Muscle of leg (tissue), 11 donors: ENCODE data around the gene PTPN1. TPM values are rescaled to one million over a fixed set of nuclear protein-coding genes. Genes with fewer than 3 reads are reported as not detected.
"Not testable (repeated sequence)": the region's sequence is repeated elsewhere in the genome, so short reads cannot be mapped to it uniquely, and the experiment has no call there.

Experiments
- DNase-seq: peaks from one replicate; pipeline ENCODE4 v3.0.0; 2013
- H3K27ac ChIP-seq: one replicate; pipeline ENCODE4 v1.5.1; 2013; ENCODE audit warnings: mild to moderate bottlenecking, low read length, control low read depth
- H3K27me3 ChIP-seq: one replicate; pipeline ENCODE4 v1.6.1; 2013; ENCODE audit warnings: low read length; ENCODE audit not compliant: control insufficient read depth, insufficient read depth
- H3K36me3 ChIP-seq: one replicate; pipeline ENCODE4 v1.6.1; 2013; ENCODE audit warnings: low read length; ENCODE audit not compliant: control insufficient read depth, insufficient read depth
- H3K4me1 ChIP-seq: one replicate; pipeline ENCODE4 v1.6.1; 2013; ENCODE audit warnings: low read length; ENCODE audit not compliant: control insufficient read depth, insufficient read depth
- H3K4me3 ChIP-seq: one replicate; pipeline ENCODE4 v1.5.1; 2013; ENCODE audit warnings: low read length, control low read depth
- H3K9me3 ChIP-seq: replicated peaks from 2 replicates; pipeline ENCODE4 v1.6.1; 2013; ENCODE audit warnings: low read depth, low read length; ENCODE audit not compliant: control insufficient read depth
- WGBS: methylation state at CpG from one replicate; pipeline ENCODE4 v1.1.5; 2013; ENCODE audit warnings: missing lambda C conversion rate; ENCODE audit not compliant: insufficient coverage; 5-methylcytosine and 5-hydroxymethylcytosine counted together
- polyA plus RNA-seq, 8 donors: library from polyadenylated mRNA; unstranded; fragments of 120-200 nt; gene quantifications; one replicate each; pipeline versions ENCODE4 v1.2.1 to v1.2.3, GENCODE V29; 2013; ENCODE audit warnings: inconsistent platforms in 1 of 8, low replicate concordance in 1 of 8; ENCODE audit not compliant: insufficient read length in 8 of 8, insufficient read depth in 1 of 8
- total RNA-seq: library from RNA; stranded (reverse); fragments of 120-200 nt; gene quantifications from one replicate; pipeline ENCODE4 v1.2.4, GENCODE V29; 2013

Gene PTPN1
- total and polyA plus RNA-seq, 9 donors, result 12.5 to 22.5 (median 18.4) TPM

DNA sequence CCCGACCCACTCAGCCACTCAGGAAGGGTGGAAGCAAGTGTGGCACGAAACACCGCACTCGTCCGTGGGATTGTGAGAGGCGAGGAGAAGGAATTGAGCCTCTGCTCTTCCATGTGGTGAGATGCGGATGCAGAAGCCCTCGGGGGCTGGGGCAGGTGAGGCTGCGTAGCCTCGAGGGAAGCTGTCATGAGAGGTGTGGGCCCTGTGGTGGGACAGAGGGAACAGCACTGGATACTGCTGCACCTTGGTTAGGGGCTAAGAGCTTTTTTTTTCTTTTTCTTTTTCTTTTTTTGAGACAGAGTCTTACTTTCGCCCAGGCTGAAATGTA, 86.5 kb downstream of the PTPN1 start:
- WGBS, result 80% methylated on average over 10 of the region's 11 CpGs
- DNase-seq, result no peak
- Histone ChIP-seq H3K27me3 (peaks cover 9% of the 10 kb centered on the region), H3K4me3 (no peak overlapping the region), H3K36me3 (no peaks in the 10 kb centered on the region), H3K4me1 (peaks cover 34% of the 10 kb centered on the region), H3K9me3 (no peaks in the 10 kb centered on the region), H3K27ac (no peak overlapping the region)

DNA sequence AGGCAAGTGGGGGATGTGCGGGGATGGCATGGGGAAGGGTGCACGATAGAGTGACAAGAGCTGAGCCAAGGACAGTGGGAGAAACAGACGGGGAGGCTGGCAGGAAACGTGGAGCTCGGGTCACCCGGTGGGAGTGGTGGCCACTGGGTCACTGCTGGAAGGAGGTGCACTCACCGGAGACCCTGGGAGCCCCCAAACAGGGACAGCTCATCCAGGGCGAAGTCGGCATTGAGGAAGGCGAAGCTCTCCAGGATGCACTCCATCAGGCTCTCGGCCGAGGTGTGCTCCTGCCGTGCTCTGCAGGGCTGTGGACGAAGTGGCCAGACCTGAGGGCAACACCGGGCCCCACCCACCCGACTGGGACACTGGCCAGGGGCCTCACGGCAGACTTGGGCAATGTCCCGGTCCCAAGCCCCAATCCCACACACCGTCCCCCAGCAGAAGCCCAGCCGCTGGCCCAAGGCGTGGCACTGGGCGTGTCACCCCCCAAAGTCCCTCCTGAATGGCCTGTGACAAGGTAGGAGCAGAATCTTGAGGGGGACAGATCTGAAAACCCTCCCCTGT, 87.3 kb downstream of the PTPN1 start:
- Histone ChIP-seq H3K9me3 (no peaks in the 10 kb centered on the region), H3K4me3 (no peak overlapping the region), H3K36me3 (no peaks in the 10 kb centered on the region), H3K4me1 (peaks cover 30% of the 10 kb centered on the region), H3K27me3 (peaks cover 9% of the 10 kb centered on the region), H3K27ac (no peak overlapping the region)
- WGBS, result 79% methylated on average over 17 of the region's 22 CpGs
- DNase-seq, result no peak

DNA sequence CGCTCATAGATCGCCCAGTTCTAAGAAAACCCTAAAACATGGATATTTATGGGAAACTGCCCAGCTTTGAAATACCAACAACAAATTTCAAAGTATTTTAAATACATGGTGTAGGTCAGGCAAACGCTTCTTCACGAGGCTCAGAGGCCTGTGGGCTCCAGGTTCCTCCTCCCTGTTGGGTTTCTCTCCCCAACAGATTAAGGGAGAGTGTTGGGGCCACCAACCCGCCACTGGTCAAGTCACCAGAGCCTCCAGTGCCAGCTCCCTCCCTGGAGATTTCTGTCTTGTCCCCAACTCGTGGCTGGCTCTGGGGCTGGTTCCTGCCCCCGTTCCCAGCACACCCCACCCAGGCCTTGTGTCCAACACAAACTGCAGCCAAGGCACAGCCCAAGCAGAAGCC, 87.9 kb downstream of the PTPN1 start:
- Histone ChIP-seq H3K27ac (no peak overlapping the region), H3K4me1 (peaks cover 27% of the 10 kb centered on the region), H3K36me3 (no peaks in the 10 kb centered on the region), H3K4me3 (no peak overlapping the region), H3K9me3 (no peaks in the 10 kb centered on the region), H3K27me3 (peaks cover 9% of the 10 kb centered on the region)
- DNase-seq, result no peak
- 56% methylated on average over 5 of the region's 7 CpGs for WGBS

GRCh38 chr20:50598768-50599167, 88.6 kb downstream of the PTPN1 start:
- H3K4me3 ChIP-seq, DNase-seq, H3K27me3 ChIP-seq, H3K36me3 ChIP-seq, H3K9me3 ChIP-seq, H3K27ac ChIP-seq: not testable (repeated sequence)
- H3K4me1 ChIP-seq, result peaks cover 24% of the 10 kb centered on the region
- WGBS, result 100% methylated on average over 1 of the region's 5 CpGs

GRCh38 chr20:50600281-50600895, 90.2 kb downstream of the PTPN1 start:
- Histone ChIP-seq H3K27me3 (peaks cover 8% of the 10 kb centered on the region), H3K36me3 (no peaks in the 10 kb centered on the region), H3K27ac (no peak overlapping the region), H3K4me1 (peaks cover 12% of the 10 kb centered on the region), H3K4me3 (no peak overlapping the region), H3K9me3 (no peaks in the 10 kb centered on the region)
- no peak for DNase-seq
- 81% methylated on average over 7 of the region's 12 CpGs for WGBS

DNA sequence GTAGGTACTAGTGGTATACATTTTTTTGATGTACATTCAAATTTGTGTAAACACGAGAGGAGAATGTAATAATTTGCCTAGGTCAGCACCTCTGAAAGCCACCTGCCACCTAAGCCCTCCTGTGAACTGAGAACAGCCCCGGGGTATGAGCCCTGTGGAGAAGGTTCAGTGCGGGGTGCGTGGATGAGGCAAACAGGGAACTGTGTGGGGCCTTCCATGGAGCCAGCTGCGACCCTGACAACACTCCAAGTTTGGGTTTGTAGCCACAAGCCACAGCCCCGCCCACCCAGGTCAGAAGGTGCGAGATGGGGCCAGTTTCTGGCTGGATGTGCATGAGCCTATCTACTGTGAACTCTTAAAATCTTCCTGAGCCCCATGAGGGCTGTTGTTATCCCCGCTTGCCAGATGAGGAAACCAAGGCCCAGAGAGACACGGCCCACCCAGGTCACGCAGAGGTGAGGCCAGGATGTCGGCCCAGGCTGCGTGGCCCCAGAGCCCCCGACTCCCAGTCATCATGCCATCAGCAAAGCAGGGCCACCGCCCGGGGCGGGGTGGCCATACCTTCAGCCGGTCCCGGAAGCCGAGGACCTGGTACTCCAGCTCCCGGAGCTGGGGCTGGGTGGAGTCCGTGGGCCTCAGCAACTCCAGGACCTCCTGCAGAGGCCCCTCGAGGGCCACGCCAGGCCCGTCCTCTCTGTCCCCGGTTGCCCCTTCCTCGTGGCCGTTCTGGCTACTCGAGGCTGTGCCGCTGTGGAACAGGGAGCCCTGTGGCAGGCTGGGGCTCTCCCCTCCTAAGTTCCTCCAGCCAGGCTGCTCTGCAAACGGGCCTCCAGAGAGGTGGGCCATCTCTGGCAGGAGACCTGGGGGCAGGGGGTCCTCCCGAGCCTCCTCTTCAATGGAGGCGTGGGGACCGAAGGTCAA, 91.6 kb downstream of the PTPN1 start:
- Histone ChIP-seq H3K4me1 (no peaks in the 10 kb centered on the region), H3K27ac (no peak overlapping the region), H3K27me3 (no peaks in the 10 kb centered on the region), H3K9me3 (no peaks in the 10 kb centered on the region), H3K36me3 (no peaks in the 10 kb centered on the region), H3K4me3 (no peak overlapping the region)
- 87% methylated on average over 28 of the region's 33 CpGs for WGBS
- DNase-seq, result no peak

GRCh38 chr20:50602432-50603088, 92.4 kb downstream of the PTPN1 start:
- no peaks in the 10 kb centered on the region for H3K27me3 ChIP-seq
- no peaks in the 10 kb centered on the region for H3K4me1 ChIP-seq
- H3K4me3 ChIP-seq, result no peak overlapping the region
- H3K9me3 ChIP-seq, result no peaks in the 10 kb centered on the region
- no peaks in the 10 kb centered on the region for H3K36me3 ChIP-seq
- no peak for DNase-seq
- WGBS, result 93% methylated on average over 14 of the region's 15 CpGs
- no peak overlapping the region for H3K27ac ChIP-seq

DNA sequence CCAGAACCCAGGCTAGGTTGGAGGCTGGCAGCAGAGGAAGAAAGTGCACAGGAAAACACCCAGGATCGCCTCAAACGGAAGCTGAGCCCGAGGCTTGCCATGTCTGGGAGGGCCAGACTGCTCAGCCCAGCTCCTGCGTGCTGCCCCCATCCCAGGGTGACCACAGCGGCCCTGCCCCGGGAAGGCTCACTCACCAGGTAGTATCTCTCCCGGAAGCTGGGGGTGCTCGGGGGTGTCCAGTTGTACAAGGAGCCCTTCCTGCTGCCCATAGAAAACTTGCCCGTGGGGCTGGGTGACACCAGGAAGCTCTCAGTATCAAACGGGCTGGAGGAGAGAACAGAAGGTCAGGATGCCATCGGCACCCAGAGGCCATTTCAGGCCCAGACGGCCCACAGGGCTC, 94.3 kb downstream of the PTPN1 start:
- H3K27ac ChIP-seq, result no peak overlapping the region
- H3K27me3 ChIP-seq, result no peaks in the 10 kb centered on the region
- DNase-seq, result no peak
- H3K4me3 ChIP-seq, result no peak overlapping the region
- H3K9me3 ChIP-seq, result no peaks in the 10 kb centered on the region
- WGBS, result 91% methylated on average over 9 of the region's 12 CpGs
- no peaks in the 10 kb centered on the region for H3K36me3 ChIP-seq
- no peaks in the 10 kb centered on the region for H3K4me1 ChIP-seq

- Histone ChIP-seq H3K27ac (no peak overlapping the region), H3K9me3 (no peaks in the 10 kb centered on the region), H3K4me1 (no peaks in the 10 kb centered on the region), H3K4me3 (no peak overlapping the region), H3K27me3 (no peaks in the 10 kb centered on the region), H3K36me3 (no peaks in the 10 kb centered on the region)
- 71% methylated on average over 1 of the region's 5 CpGs for WGBS
- DNase-seq, result no peak
Measured at GRCh38 chr20:50605136-50605535, 95.0 kb downstream of the PTPN1 start.

GRCh38 chr20:50607436-50607835, 97.3 kb downstream of the PTPN1 start:
- no peak overlapping the region for H3K27ac ChIP-seq
- WGBS, result 77% methylated on average over 9 of the region's 9 CpGs
- H3K4me1 ChIP-seq, result no peaks in the 10 kb centered on the region
- DNase-seq, result no peak
- no peaks in the 10 kb centered on the region for H3K9me3 ChIP-seq
- no peak overlapping the region for H3K4me3 ChIP-seq
- H3K27me3 ChIP-seq, result no peaks in the 10 kb centered on the region
- no peaks in the 10 kb centered on the region for H3K36me3 ChIP-seq
